K562 (cell line): ENCODE results near the gene E2F3. TPM values are rescaled to one million over a fixed set of nuclear protein-coding genes. Genes with fewer than 3 reads are reported as not detected.

Experiments
- ATAC-seq: fragments of 200-7000 bp; cut with Tn5 transposase; 3 replicates; pipeline ENCODE4 v1.9.1; 2020; ENCODE audit warnings: moderate library complexity
- BruUV-seq: library from RNA; stranded (reverse); fragments of 400-500 nt; replicated peaks from 2 replicates; lab custom pipeline; 2021; lab: Mats Ljungman, UMichigan
- CTCF ChIA-PET: fragments of 300-600 bp; formaldehyde crosslinking; extraction: SDS; loops from one replicate; lab custom pipeline; 2021; ENCODE audit warnings: low intra/inter-chr PET ratio; lab: Yijun Ruan, JAX
- POLR2A ChIA-PET: fragments of 300-600, 350-650 bp; sonication (Branson Sonifier 250); formaldehyde crosslinking; extraction: SDS; loops from one replicate; lab custom pipeline; 2021; ENCODE audit warnings: antibody characterized with exemption, inconsistent platforms; lab: Yijun Ruan, JAX
- DNase-seq, 4 experiments: peaks; one replicate each; pipeline versions ENCODE4 v3.0.0 to v3.0.0-alpha.2; 2011 to 2018; ENCODE audit warnings: low spot score in 3 of 4, mixed read lengths in 3 of 4; ENCODE audit errors: extremely low read depth in 1 of 4
- FAIRE-seq: peaks from 2 replicates; lab custom pipeline; 2011; peaks lifted over from hg19 to GRCh38; lab: Jason Lieb, UNC
- H2AFZ ChIP-seq: 2 replicates; pipeline ENCODE4 v1.6.0; 2011; ENCODE audit warnings: low read depth, low read length, control low read depth, inconsistent platforms
- H3K27ac ChIP-seq: fragments of 200-600 bp; 3 replicates; pipeline ENCODE4 v1.8.0; 2011; ENCODE audit warnings: low read depth, mild to moderate bottlenecking, control low read depth, inconsistent platforms, low read length, moderate library complexity, mixed read lengths; ENCODE audit errors: extremely low read depth
- H3K27me3 ChIP-seq, 2 experiments: fragments of 300-600 bp in 1 of 2; 2 replicates in 1 of 2; 3 replicates in 1 of 2; pipeline versions ENCODE4 v1.6.0 to v1.8.0; 2011; ENCODE audit warnings: inconsistent platforms in 2 of 2, low read length in 2 of 2, mild to moderate bottlenecking in 1 of 2, mixed read lengths in 1 of 2, moderate library complexity in 1 of 2; ENCODE audit not compliant: control insufficient read depth in 2 of 2, insufficient read depth in 2 of 2
- H3K36me3 ChIP-seq: fragments of 300-600 bp; 3 replicates; pipeline ENCODE4 v1.8.0; 2011; ENCODE audit warnings: mild to moderate bottlenecking, low read length, inconsistent platforms; ENCODE audit not compliant: control insufficient read depth, insufficient read depth
- H3K4me1 ChIP-seq, 2 experiments: fragments of 200-600 bp in 1 of 2; replicated peaks in 1 of 2; 2 replicates in 1 of 2; 3 replicates in 1 of 2; pipeline versions ENCODE4 v1.5.1 to v1.8.0; 2011; ENCODE audit warnings: inconsistent platforms in 2 of 2, low read length in 2 of 2, mild to moderate bottlenecking in 1 of 2, mixed read lengths in 1 of 2, moderate library complexity in 1 of 2; ENCODE audit not compliant: control insufficient read depth in 2 of 2, insufficient read depth in 2 of 2
- H3K4me2 ChIP-seq: 2 replicates; pipeline ENCODE4 v1.6.1; 2011; ENCODE audit warnings: low read length, control low read depth, inconsistent platforms, mixed read lengths; ENCODE audit not compliant: insufficient read depth
- H3K4me3 ChIP-seq: fragments of 200-600 bp; sonication (generic), shearing (Covaris generic); 2 replicates; pipeline ENCODE4 v1.5.1; 2016; ENCODE audit warnings: control low read depth, inconsistent platforms
- H3K79me2 ChIP-seq: fragments of 200-600 bp; 3 replicates; pipeline ENCODE4 v1.8.0; 2011; ENCODE audit warnings: low read length, inconsistent platforms; ENCODE audit not compliant: control insufficient read depth, insufficient read depth
- H3K9ac ChIP-seq, 2 experiments: 2 replicates each; pipeline versions ENCODE4 v1.6.0 to v1.6.1; 2011; ENCODE audit warnings: low read depth in 2 of 2, low read length in 2 of 2, control low read depth in 1 of 2, inconsistent platforms in 1 of 2, mild to moderate bottlenecking in 1 of 2, mixed read lengths in 1 of 2; ENCODE audit not compliant: insufficient read depth in 1 of 2
- H3K9me1 ChIP-seq: one replicate; pipeline ENCODE4 v1.6.0; 2011; ENCODE audit warnings: inconsistent platforms, mild to moderate bottlenecking, low read length, moderate library complexity; ENCODE audit not compliant: control insufficient read depth, insufficient read depth
- H3K9me3 ChIP-seq: replicated peaks from 2 replicates; pipeline ENCODE4 v1.5.1; 2011; ENCODE audit warnings: low read depth, low read length, inconsistent platforms; ENCODE audit not compliant: control insufficient read depth, insufficient read depth
- H4K20me1 ChIP-seq: replicated peaks from 2 replicates; pipeline ENCODE4 v1.6.1; 2011; ENCODE audit warnings: low read length, inconsistent platforms, mixed read lengths; ENCODE audit not compliant: control insufficient read depth, insufficient read depth
- CBFA2T3 ChIP-seq: fragments of 450-650 bp; IDR thresholded peaks from 2 replicates; pipeline ENCODE4 v1.6.1; 2017
- CREB1 ChIP-seq, 2 experiments: sonication (generic) in 1 of 2; formaldehyde crosslinking in 1 of 2; IDR thresholded peaks; 2 replicates each; pipeline versions ENCODE4 v1.6.1 to v1.8.0; 2012 to 2022; ENCODE audit warnings: inconsistent platforms in 1 of 2, mild to moderate bottlenecking in 1 of 2, missing genetic modification reagents in 1 of 2, moderate library complexity in 1 of 2
- CREB3 ChIP-seq: fragments of 450-650 bp; conservative IDR thresholded peaks from 2 replicates; pipeline ENCODE4 v1.6.1; 2016; ENCODE audit warnings: missing genetic modification characterization, low read depth, mild to moderate bottlenecking, missing compliant biosample characterization, moderate library complexity
- CXXC5 ChIP-seq: fragments of 250-450 bp; sonication (Bioruptor Pico); IDR thresholded peaks from 2 replicates; pipeline ENCODE4 v1.8.0; 2022; ENCODE audit warnings: inconsistent platforms, mild to moderate bottlenecking, moderate library complexity
- DIDO1 ChIP-seq: fragments of 450-650 bp; IDR thresholded peaks from 2 replicates; pipeline ENCODE4 v1.6.1; 2016; ENCODE audit warnings: low read depth, missing biosample characterization, missing genetic modification characterization
- EP400 ChIP-seq: fragments of 450-650 bp; IDR thresholded peaks from 2 replicates; pipeline ENCODE4 v1.6.1; 2017; ENCODE audit warnings: antibody characterized with exemption, mild to moderate bottlenecking, moderate library complexity
- ETV5 ChIP-seq: sonication (generic); formaldehyde crosslinking; IDR thresholded peaks from 2 replicates; pipeline ENCODE4 v1.4.0; 2020; ENCODE audit warnings: low read depth, mild to moderate bottlenecking, missing genetic modification reagents
- EWSR1 ChIP-seq: fragments of 450-650 bp; IDR thresholded peaks from 2 replicates; pipeline ENCODE4 v1.6.1; 2018; ENCODE audit warnings: borderline replicate concordance, mild to moderate bottlenecking, low read depth, moderate library complexity; ENCODE audit not compliant: partially characterized antibody
- HDAC1 ChIP-seq, 2 experiments: fragments of 450-650 bp; IDR thresholded peaks; 2 replicates each; pipeline ENCODE4 v1.6.1; 2016 to 2017; ENCODE audit warnings: inconsistent platforms in 1 of 2, mild to moderate bottlenecking in 1 of 2, moderate library complexity in 1 of 2
- HMBOX1 ChIP-seq: sonication (generic); IDR thresholded peaks from 2 replicates; pipeline ENCODE4 v1.6.1; 2016
- ILK ChIP-seq: fragments of 450-650 bp; IDR thresholded peaks from 2 replicates; pipeline ENCODE4 v1.6.1; 2016; ENCODE audit warnings: missing genetic modification characterization, low read depth, mild to moderate bottlenecking, missing compliant biosample characterization, moderate library complexity, borderline replicate concordance
- KDM4B ChIP-seq, 2 experiments: fragments of 450-650 bp in 1 of 2; sonication (generic) in 1 of 2; IDR thresholded peaks; 2 replicates each; pipeline ENCODE4 v1.6.1; 2016 to 2017; ENCODE audit warnings: borderline replicate concordance in 2 of 2, antibody characterized with exemption in 1 of 2, low read depth in 1 of 2, mild to moderate bottlenecking in 1 of 2
- LCOR ChIP-seq: sonication (generic); formaldehyde crosslinking; IDR thresholded peaks from 2 replicates; pipeline ENCODE4 v1.8.0; 2022; ENCODE audit warnings: mild to moderate bottlenecking, missing genetic modification reagents
- NFATC3 ChIP-seq: fragments of 450-650 bp; IDR thresholded peaks from 2 replicates; pipeline ENCODE4 v1.6.1; 2017; ENCODE audit warnings: mild to moderate bottlenecking
- NRF1 ChIP-seq, 2 experiments: fragments of 450-650 bp; IDR thresholded peaks in 1 of 2; conservative IDR thresholded peaks in 1 of 2; 2 replicates each; pipeline ENCODE4 v1.6.1; 2014; ENCODE audit warnings: mild to moderate bottlenecking in 2 of 2
- RB1 ChIP-seq: fragments of 450-650 bp; IDR thresholded peaks from 2 replicates; pipeline ENCODE4 v1.6.1; 2017; ENCODE audit warnings: low read depth, mild to moderate bottlenecking
- RFX1 ChIP-seq: fragments of 450-650 bp; IDR thresholded peaks from 2 replicates; pipeline ENCODE4 v1.6.1; 2016; ENCODE audit warnings: mild to moderate bottlenecking, moderate library complexity
- TCF7 ChIP-seq: sonication (generic); IDR thresholded peaks from 2 replicates; pipeline ENCODE4 v1.6.1; 2016; ENCODE audit warnings: antibody characterized with exemption, borderline replicate concordance
- WGBS: fragments of 100-300 bp; shearing (Covaris generic); methylation state at CpG from one replicate; pipeline ENCODE4 v1.1.6; 2016; ENCODE audit warnings: low coverage, mixed read lengths; ENCODE audit not compliant: insufficient coverage; ENCODE audit errors: missing lambda C conversion rate; 5-methylcytosine and 5-hydroxymethylcytosine counted together
- in situ Hi-C: fragments of 300-500 bp; cut with MboI; formaldehyde crosslinking; loops from 4 replicates; pipeline ENCODE4 v1.15.0; 2018; ENCODE audit warnings: inconsistent platforms, mixed read lengths
- intact Hi-C: fragments of 100-400 bp; cut with micrococcal nuclease; formaldehyde crosslinking; loops from 2 replicates; pipeline ENCODE4 v1.14.2; 2022
- polyA plus RNA-seq, 8 experiments: library from polyadenylated mRNA; depleted of rRNA in 4 of 8; stranded (reverse) in 5 of 8; unstranded in 3 of 8; fragments of >200 nt; fragmentation: Nextera tagmentation in 2 of 8; fragmentation: Illumina TruSeq in 1 of 8; extraction: Ambion mirVana in 2 of 8; extraction: Trizol in 1 of 8; gene quantifications; 2 replicates each; pipeline versions ENCODE4 v1.2.1 to v1.2.3, GENCODE V29; 2011 to 2014; ENCODE audit warnings: inconsistent platforms in 1 of 8, missing spikeins in 1 of 8
- total RNA-seq, 7 experiments: library from RNA; depleted of rRNA in 6 of 7; stranded (reverse); fragments of >200 nt in 6 of 7; fragmentation: Illumina TruSeq in 2 of 7; extraction: Trizol in 2 of 7; gene quantifications; 2 replicates each; pipeline versions ENCODE4 v1.2.1 to v1.2.3, GENCODE V29; 2011 to 2021; ENCODE audit warnings: low replicate concordance in 1 of 7
- TF ChIP-seq, protein P1 (sequence below): fragments of 450-650 bp; IDR thresholded peaks from 2 replicates; pipeline ENCODE4 v1.7.0; 2016; ENCODE audit warnings: borderline replicate concordance

Gene E2F3
- total and polyA plus RNA-seq, 9 of the 15 experiments (the other 6 are each of a cell fraction or from before 2014, with no cell fraction given), result 11.1 to 44.7 (median 27.2) TPM

- in situ Hi-C loops (no loop called here), intact Hi-C loops (loop anchor here (1.0 kb wide), 1 partner anchor 41 kb away; no protein-coding TSS in a partner anchor)
- DNase-seq (peak; percentile 60 to 94 (median 74)), FAIRE-seq (peak; percentile 96), ATAC-seq (peak; percentile 89)
- H3K4me3 ChIP-seq, result no peak overlapping the region
- no peaks in the 10 kb centered on the region for H4K20me1 ChIP-seq
- H3K27ac ChIP-seq, result peak overlapping the region; percentile 70
- peak overlapping the region; percentile 57 for H3K4me2 ChIP-seq
- peaks cover 21 to 48% of the 10 kb centered on the region in 2 experiments; a peak in 4 of 5 replicates for H3K4me1 ChIP-seq
- H2AFZ ChIP-seq, result no peak overlapping the region
- peaks cover 99% of the 10 kb centered on the region for H3K79me2 ChIP-seq
- ChIA-PET CTCF (no interaction called here), POLR2A (interaction anchor here (1.2 to 1.8 kb wide), 5 partner anchors 9 to 69 kb away, joined by 3 to 13 read pairs (median 4); no protein-coding TSS in a partner anchor)
- BruUV-seq, result no TSS peak
- no peaks in the 10 kb centered on the region for H3K9me3 ChIP-seq
- H3K9me1 ChIP-seq, result no peaks in the 10 kb centered on the region
- peak overlapping the region in 1 of 2 experiments; percentile 40; a peak in 2 of 4 replicates for H3K9ac ChIP-seq
- no peaks in the 10 kb centered on the region for H3K27me3 ChIP-seq
- peaks cover 61% of the 10 kb centered on the region for H3K36me3 ChIP-seq
- 12% methylated on average over 5 of the region's 5 CpGs for WGBS
- peak in 1 of 2 experiments; percentile 81; a peak in 2 of 4 replicates for TF ChIP-seq HDAC1 (IDR thresholded peaks at IDR 0.05)
- TF ChIP-seq, protein P1, sequence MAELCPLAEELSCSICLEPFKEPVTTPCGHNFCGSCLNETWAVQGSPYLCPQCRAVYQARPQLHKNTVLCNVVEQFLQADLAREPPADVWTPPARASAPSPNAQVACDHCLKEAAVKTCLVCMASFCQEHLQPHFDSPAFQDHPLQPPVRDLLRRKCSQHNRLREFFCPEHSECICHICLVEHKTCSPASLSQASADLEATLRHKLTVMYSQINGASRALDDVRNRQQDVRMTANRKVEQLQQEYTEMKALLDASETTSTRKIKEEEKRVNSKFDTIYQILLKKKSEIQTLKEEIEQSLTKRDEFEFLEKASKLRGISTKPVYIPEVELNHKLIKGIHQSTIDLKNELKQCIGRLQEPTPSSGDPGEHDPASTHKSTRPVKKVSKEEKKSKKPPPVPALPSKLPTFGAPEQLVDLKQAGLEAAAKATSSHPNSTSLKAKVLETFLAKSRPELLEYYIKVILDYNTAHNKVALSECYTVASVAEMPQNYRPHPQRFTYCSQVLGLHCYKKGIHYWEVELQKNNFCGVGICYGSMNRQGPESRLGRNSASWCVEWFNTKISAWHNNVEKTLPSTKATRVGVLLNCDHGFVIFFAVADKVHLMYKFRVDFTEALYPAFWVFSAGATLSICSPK, result no peak
- 0 out of 4 replicates have a peak, but pooled peaks of 1 of the 2 experiments have one; percentile 27 for TF ChIP-seq NRF1 (conservative IDR thresholded peaks at IDR 0.05 in 1 of 2, IDR thresholded peaks at IDR 0.05 in 1 of 2)
- peak; percentile 17; the same call in 1 of the 2 replicates for TF ChIP-seq CREB3 (tag)
- peak; percentile 10; the same call in 1 of the 2 replicates for TF ChIP-seq CXXC5 (CRISPR knock-in tag)
- no peak for TF ChIP-seq EWSR1
- TF ChIP-seq RFX1, result 0 out of 2 replicates have a peak, but pooled peaks have one; percentile 3
- 0 out of 2 replicates have a peak, but pooled peaks have one; percentile 41 for TF ChIP-seq NFATC3
- TF ChIP-seq KDM4B (IDR thresholded peaks at IDR 0.05; ENCODE audit: borderline replicate concordance in 2 of 2, low read depth in 1 of 2), result no peak
- no peak for TF ChIP-seq TCF7
- no peak for TF ChIP-seq ILK (tag)
- TF ChIP-seq ETV5 (CRISPR knock-in tag), result peak; percentile 55; the same call in 1 of the 2 replicates
- 0 out of 2 replicates have a peak, but pooled peaks have one; percentile 53 for TF ChIP-seq CREB1 (IDR thresholded peaks at IDR 0.05)
- no peak for TF ChIP-seq CREB1 (CRISPR knock-in tag; IDR thresholded peaks at IDR 0.05)
- 0 out of 2 replicates have a peak, but pooled peaks have one; percentile 14 for TF ChIP-seq RB1
- TF ChIP-seq DIDO1 (tag), result no peak
- peak; percentile 89 for TF ChIP-seq CBFA2T3
- TF ChIP-seq LCOR (CRISPR knock-in tag), result 0 out of 2 replicates have a peak, but pooled peaks have one; percentile 30
- peak; percentile 77; the same call in 1 of the 2 replicates for TF ChIP-seq HMBOX1
- 0 out of 2 replicates have a peak, but pooled peaks have one; percentile 26 for TF ChIP-seq EP400
Measured at GRCh38 chr6:20444786-20445271, 43.1 kb downstream of the E2F3 start.
